ENCODE measurements around the gene ARL6IP4. TPM values are rescaled to one million over a fixed set of nuclear protein-coding genes. Genes with fewer than 3 reads are reported as not detected.

The ARL6IP4 gene
- polyA plus RNA-seq, 2 donors: 161 to 184 TPM

DNA sequence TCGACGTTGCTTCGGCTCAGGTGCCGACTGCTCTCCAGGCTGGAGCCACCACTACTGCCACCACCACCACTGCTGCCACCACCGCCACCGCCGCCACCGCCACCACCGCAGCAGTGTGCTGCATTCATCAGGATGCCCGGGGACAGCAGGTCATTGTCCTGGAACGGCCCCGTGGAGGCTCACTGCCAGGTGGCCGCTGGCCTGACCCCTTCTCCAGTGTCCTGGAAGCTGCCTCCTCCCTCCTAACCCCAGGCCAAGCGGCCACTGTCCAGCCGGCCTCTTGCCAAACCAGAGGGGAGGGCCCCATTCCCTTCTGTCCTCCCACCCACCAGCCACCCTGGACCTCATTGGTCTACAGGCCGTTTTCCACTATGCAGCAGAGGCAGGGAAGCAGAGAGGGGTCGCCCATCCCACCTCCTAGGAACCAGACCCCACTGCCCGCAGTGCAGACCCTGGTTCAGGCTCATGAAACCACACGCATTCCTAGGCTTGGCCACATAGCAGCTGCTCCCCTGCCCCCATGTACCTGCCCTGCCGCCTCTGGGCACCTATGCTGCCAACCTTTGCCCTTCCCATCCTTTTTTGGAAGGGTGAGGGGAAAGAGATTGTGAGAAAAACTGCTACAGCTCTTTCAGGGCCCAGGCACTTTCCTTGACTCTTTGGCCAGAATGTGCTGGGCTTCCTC lies 15.2 kb downstream of the ARL6IP4 start:
- Histone ChIP-seq H3K4me3 (ENCODE audit: low read depth in 1 of 2, low read length in 2 of 2) (no peak overlapping the region), H3K27ac (ENCODE audit: low read depth in 2 of 2, low read length in 1 of 2) (no peak overlapping the region), H3K27me3 (ENCODE audit: control insufficient read depth in 1 of 2, insufficient read depth in 2 of 2, low read length in 2 of 2) (no peaks in the 10 kb centered on the region), H3K36me3 (ENCODE audit: control insufficient read depth in 2 of 2, insufficient read depth in 2 of 2, low read length in 1 of 2) (peaks cover 5 to 29% of the 10 kb centered on the region in 2 donors), H3K4me1 (ENCODE audit: control insufficient read depth in 2 of 2, insufficient read depth in 2 of 2, low read length in 1 of 2) (peaks cover 3 to 4% of the 10 kb centered on the region in 2 donors), H3K9me3 (ENCODE audit: control insufficient read depth in 2 of 2, insufficient read depth in 1 of 2, low read depth in 1 of 2, low read length in 1 of 2) (no peaks in the 10 kb centered on the region)
- WGBS, 2 donors: 86 to 87% methylated on average over 20 of the region's 20 CpGs

DNA sequence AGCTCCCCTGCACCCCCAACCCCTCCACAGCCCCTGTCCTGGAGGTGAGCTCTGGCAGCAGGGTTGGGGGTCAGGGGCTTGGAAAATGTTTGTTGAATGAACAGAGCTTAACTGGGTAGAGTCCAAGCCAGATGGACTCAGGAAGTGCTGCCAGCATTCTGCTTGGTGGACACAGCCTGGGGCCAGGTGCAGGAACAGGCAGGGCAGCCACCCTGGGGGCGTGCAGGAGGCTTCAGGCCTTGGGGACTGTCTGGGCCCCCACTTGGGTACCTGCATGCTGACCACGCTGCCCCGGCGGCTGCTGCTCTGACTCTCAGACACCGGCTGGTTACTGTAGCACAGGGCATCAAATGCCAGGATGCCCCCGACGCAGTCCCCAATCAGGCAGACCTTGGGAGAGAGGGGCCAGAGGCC lies 15.7 kb downstream of the ARL6IP4 start:
- H3K27me3 ChIP-seq (ENCODE audit: control insufficient read depth in 1 of 2, insufficient read depth in 2 of 2, low read length in 2 of 2): no peaks in the 10 kb centered on the region
- H3K4me1 ChIP-seq (ENCODE audit: control insufficient read depth in 2 of 2, insufficient read depth in 2 of 2, low read length in 1 of 2): peaks cover 3 to 4% of the 10 kb centered on the region in 2 donors
- no peak overlapping the region for H3K4me3 ChIP-seq (ENCODE audit: low read depth in 1 of 2, low read length in 2 of 2)
- peaks cover 5 to 31% of the 10 kb centered on the region in 2 donors for H3K36me3 ChIP-seq (ENCODE audit: control insufficient read depth in 2 of 2, insufficient read depth in 2 of 2, low read length in 1 of 2)
- H3K9me3 ChIP-seq (ENCODE audit: control insufficient read depth in 2 of 2, insufficient read depth in 1 of 2, low read depth in 1 of 2, low read length in 1 of 2): no peaks in the 10 kb centered on the region
- no peak overlapping the region for H3K27ac ChIP-seq (ENCODE audit: low read depth in 2 of 2, low read length in 1 of 2)
- 93 to 95% methylated on average over 7 of the region's 7 CpGs for WGBS, 2 donors

DNA sequence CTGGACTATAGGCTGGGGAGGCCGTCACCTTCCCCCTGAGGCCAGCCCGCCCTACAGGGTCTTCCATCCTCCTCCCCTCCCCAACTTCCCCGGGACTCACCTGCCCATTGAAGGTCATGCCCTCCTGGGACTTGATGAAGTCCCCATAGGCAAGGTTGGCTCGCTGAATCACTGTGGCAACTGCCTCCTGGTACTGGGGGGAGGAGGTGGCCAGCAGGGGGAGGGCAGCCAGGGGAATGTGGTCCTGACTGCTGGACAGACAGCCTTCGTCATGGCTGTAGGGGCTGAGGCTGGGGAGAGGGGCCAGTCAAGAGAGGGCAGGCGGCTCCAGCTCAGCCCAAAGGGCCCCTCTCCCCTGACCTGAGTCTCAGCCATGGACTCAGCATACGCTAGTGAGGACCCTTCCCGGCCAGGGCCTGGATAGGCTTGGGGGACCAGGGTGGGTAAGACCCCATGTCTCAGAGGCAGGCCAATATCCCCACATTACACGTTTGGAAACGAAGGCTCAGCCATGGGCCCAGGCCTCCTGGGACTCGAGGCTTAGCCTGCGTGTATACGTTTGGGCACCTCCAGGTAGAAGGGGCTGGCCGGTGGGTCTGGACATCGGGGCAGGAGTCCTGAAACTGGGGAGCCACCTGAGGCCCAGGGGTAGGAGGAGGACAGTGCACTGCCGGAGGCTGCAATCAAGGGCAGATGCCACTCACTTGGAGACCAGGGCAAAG lies 16.3 kb downstream of the ARL6IP4 start:
- Histone ChIP-seq H3K27ac (ENCODE audit: low read depth in 2 of 2, low read length in 1 of 2) (no peak overlapping the region), H3K4me1 (ENCODE audit: control insufficient read depth in 2 of 2, insufficient read depth in 2 of 2, low read length in 1 of 2) (peaks cover 3 to 4% of the 10 kb centered on the region in 2 donors), H3K4me3 (ENCODE audit: low read depth in 1 of 2, low read length in 2 of 2) (no peak overlapping the region), H3K9me3 (ENCODE audit: control insufficient read depth in 2 of 2, insufficient read depth in 1 of 2, low read depth in 1 of 2, low read length in 1 of 2) (no peaks in the 10 kb centered on the region), H3K36me3 (ENCODE audit: control insufficient read depth in 2 of 2, insufficient read depth in 2 of 2, low read length in 1 of 2) (peaks cover 5 to 27% of the 10 kb centered on the region in 2 donors), H3K27me3 (ENCODE audit: control insufficient read depth in 1 of 2, insufficient read depth in 2 of 2, low read length in 2 of 2) (no peaks in the 10 kb centered on the region)
- 90 to 91% methylated on average over 15 to 16 of the region's 16 CpGs for WGBS, 2 donors

DNA sequence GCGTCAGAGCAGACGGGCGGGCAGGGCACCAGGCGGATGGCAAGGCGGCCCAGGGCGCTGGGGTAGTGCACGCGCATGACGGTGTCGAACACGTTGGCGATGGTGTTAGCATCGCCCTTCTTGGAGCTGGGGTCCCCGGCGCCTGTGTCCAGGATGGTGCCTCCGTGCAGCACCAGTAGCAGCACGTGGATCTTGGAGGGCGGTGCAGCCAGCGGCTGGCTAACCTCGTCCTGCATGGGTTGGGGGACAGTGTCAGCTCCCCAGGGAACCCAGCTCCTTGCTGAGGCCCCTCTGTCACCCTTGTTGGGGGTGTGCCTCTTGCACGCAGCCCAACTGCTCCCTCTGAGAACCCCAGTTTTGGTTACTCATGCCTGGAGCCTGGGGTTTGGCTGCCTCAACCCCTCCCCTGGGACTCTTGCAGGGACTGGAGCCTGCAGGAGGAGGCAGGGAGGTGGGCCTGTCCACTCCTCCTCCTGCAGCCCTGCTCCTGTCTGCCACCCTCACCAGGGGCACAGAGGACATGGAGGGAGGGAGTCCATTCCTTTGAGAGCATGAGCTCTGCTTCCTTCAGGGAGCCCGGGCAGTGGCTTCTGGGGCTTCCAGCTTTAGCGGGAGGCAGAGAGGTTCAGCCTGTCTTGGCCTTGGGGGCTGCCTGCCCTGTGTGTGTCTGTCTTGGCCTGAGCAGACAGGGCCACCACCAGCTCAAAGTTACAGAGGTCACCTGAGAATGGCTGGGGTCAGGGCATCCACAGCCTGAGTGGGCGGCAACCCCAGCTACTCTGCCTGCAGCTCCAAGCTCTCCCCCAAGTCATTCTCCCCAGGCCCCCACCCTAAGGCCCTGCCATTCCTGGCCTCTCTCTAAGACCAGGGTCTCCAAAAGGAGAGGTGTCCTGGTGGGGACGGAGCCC lies 17.1 kb downstream of the ARL6IP4 start:
- no peak overlapping the region for H3K4me3 ChIP-seq (ENCODE audit: low read depth in 1 of 2, low read length in 2 of 2)
- 93 to 94% methylated on average over 25 of the region's 25 CpGs for WGBS, 2 donors
- H3K27me3 ChIP-seq (ENCODE audit: control insufficient read depth in 1 of 2, insufficient read depth in 2 of 2, low read length in 2 of 2): no peaks in the 10 kb centered on the region
- H3K27ac ChIP-seq (ENCODE audit: low read depth in 2 of 2, low read length in 1 of 2): no peak overlapping the region
- H3K9me3 ChIP-seq (ENCODE audit: control insufficient read depth in 2 of 2, insufficient read depth in 1 of 2, low read depth in 1 of 2, low read length in 1 of 2): no peaks in the 10 kb centered on the region
- peaks cover 3 to 4% of the 10 kb centered on the region in 2 donors for H3K4me1 ChIP-seq (ENCODE audit: control insufficient read depth in 2 of 2, insufficient read depth in 2 of 2, low read length in 1 of 2)
- H3K36me3 ChIP-seq (ENCODE audit: control insufficient read depth in 2 of 2, insufficient read depth in 2 of 2, low read length in 1 of 2): peaks cover 5 to 26% of the 10 kb centered on the region in 2 donors

DNA sequence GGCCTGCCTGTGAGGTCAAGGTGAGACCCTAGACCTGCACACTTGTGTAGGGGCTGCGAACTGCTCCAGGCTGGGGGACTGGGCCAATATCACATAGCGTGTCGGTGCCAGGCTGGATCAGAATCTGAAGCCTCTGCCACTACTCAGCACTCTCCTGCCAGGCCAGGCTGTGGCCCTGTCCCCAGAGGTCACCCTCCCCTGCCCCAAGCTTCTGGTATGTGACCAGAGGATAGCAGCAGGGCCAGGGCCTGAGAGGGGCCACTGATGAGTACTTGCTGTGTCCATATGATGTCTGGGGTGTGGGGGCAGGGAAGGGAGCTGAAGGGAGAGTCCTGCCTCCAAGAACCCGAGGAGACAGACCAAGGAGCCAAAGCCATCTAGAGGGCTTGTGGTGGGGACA lies 17.8 kb downstream of the ARL6IP4 start:
- H3K27me3 ChIP-seq (ENCODE audit: control insufficient read depth in 1 of 2, insufficient read depth in 2 of 2, low read length in 2 of 2): no peaks in the 10 kb centered on the region
- H3K9me3 ChIP-seq (ENCODE audit: control insufficient read depth in 2 of 2, insufficient read depth in 1 of 2, low read depth in 1 of 2, low read length in 1 of 2): no peaks in the 10 kb centered on the region
- H3K4me3 ChIP-seq (ENCODE audit: low read depth in 1 of 2, low read length in 2 of 2): no peak overlapping the region
- H3K4me1 ChIP-seq (ENCODE audit: control insufficient read depth in 2 of 2, insufficient read depth in 2 of 2, low read length in 1 of 2): peaks cover 3 to 4% of the 10 kb centered on the region in 2 donors
- WGBS, 2 donors: 90 to 91% methylated on average over 4 of the region's 4 CpGs
- H3K36me3 ChIP-seq (ENCODE audit: control insufficient read depth in 2 of 2, insufficient read depth in 2 of 2, low read length in 1 of 2): peaks cover 5 to 26% of the 10 kb centered on the region in 2 donors
- H3K27ac ChIP-seq (ENCODE audit: low read depth in 2 of 2, low read length in 1 of 2): no peak overlapping the region

DNA sequence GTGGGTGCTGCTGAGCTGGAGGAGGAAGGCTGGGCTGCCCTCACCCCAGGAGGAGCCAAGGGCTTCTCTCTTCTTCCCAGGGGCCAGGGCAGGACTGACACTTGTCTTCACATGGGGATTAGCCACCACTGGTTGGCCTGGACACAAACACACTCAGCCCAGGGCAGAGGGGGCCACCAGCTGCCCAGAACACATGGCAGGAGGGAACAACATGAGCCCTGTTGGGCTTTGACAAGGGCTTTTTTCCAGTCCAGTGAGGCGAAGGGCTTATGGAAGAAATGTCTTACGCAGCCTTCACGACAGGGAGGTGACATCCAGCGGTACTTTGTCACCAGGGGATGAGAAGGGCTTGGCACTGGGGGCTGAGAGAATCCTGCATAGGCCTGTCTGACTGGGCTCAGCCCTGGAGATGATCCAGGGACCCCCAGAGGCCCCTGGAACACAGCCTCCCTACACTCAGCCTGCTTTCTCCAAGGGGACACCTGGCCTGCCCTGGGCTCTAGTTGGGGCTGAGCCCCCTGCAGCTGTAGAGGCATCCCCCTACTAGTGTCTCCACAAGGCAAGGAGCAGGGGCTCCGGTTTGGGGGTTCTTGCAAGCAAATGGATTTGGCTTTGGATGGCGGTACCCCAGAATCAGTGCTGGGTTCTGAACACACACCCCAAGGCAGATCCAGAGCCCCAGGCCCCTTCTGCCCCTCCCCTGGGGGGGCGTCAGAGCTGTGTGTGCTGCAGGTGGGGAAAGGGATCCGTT lies 18.9 kb downstream of the ARL6IP4 start:
- peaks cover 5 to 23% of the 10 kb centered on the region in 2 donors for H3K36me3 ChIP-seq (ENCODE audit: control insufficient read depth in 2 of 2, insufficient read depth in 2 of 2, low read length in 1 of 2)
- no peak overlapping the region for H3K4me3 ChIP-seq (ENCODE audit: low read depth in 1 of 2, low read length in 2 of 2)
- peaks cover 3 to 4% of the 10 kb centered on the region in 2 donors for H3K4me1 ChIP-seq (ENCODE audit: control insufficient read depth in 2 of 2, insufficient read depth in 2 of 2, low read length in 1 of 2)
- WGBS, 2 donors: 87 to 92% methylated on average over 8 of the region's 8 CpGs
- no peaks in the 10 kb centered on the region for H3K27me3 ChIP-seq (ENCODE audit: control insufficient read depth in 1 of 2, insufficient read depth in 2 of 2, low read length in 2 of 2)
- no peaks in the 10 kb centered on the region for H3K9me3 ChIP-seq (ENCODE audit: control insufficient read depth in 2 of 2, insufficient read depth in 1 of 2, low read depth in 1 of 2, low read length in 1 of 2)
- no peak overlapping the region for H3K27ac ChIP-seq (ENCODE audit: low read depth in 2 of 2, low read length in 1 of 2)

DNA sequence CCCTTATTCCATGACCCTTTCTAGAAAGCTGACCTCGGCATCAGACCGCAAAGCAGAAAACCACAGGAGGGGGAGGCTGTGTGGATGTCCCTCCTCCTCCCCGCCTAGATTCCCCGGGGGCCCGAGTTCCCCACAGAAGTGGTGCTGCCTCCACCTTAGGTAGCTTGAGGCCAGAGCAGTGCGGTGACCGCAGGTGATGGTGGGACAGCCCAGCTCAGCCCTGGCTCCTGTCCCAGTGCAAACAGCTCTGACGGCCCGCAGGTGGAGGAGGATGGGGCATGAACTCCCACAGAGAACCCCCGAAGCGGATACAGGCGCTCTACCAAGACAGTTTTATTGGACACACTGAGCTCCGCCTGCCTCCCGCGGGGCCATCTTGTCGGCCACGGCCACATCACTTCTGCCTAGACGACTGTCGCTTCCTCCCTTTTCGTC lies 19.5 kb downstream of the ARL6IP4 start:
- no peak overlapping the region for H3K27ac ChIP-seq (ENCODE audit: low read depth in 2 of 2, low read length in 1 of 2)
- WGBS, 2 donors: 84 to 85% methylated on average over 20 of the region's 20 CpGs
- H3K4me3 ChIP-seq (ENCODE audit: low read depth in 1 of 2, low read length in 2 of 2): no peak overlapping the region
- H3K9me3 ChIP-seq (ENCODE audit: control insufficient read depth in 2 of 2, insufficient read depth in 1 of 2, low read depth in 1 of 2, low read length in 1 of 2): no peaks in the 10 kb centered on the region
- peaks cover 2 to 4% of the 10 kb centered on the region in 2 donors for H3K4me1 ChIP-seq (ENCODE audit: control insufficient read depth in 2 of 2, insufficient read depth in 2 of 2, low read length in 1 of 2)
- H3K36me3 ChIP-seq (ENCODE audit: control insufficient read depth in 2 of 2, insufficient read depth in 2 of 2, low read length in 1 of 2): peaks cover 5 to 23% of the 10 kb centered on the region in 2 donors
- no peaks in the 10 kb centered on the region for H3K27me3 ChIP-seq (ENCODE audit: control insufficient read depth in 1 of 2, insufficient read depth in 2 of 2, low read length in 2 of 2)

DNA sequence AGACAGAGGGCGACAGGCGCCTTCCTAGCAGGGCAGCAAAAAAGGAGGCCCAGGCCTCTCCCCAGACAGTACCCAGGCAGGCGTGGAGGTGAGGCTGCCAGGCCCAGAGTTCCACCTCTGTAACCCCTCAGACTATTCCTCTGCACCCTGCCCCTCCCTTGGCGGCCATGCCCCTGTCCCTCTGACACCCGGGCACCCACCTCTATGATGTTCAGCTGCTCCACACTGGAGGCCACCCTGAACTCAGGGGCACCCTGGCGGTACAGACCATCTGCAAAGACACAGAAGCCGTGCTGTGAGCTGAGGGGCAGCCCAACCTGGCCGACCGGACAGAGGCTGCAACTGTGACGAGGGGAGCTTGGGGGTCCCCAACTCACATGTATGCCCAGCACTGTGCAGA lies 20.1 kb downstream of the ARL6IP4 start:
- no peaks in the 10 kb centered on the region for H3K9me3 ChIP-seq (ENCODE audit: control insufficient read depth in 2 of 2, insufficient read depth in 1 of 2, low read depth in 1 of 2, low read length in 1 of 2)
- no peaks in the 10 kb centered on the region for H3K27me3 ChIP-seq (ENCODE audit: control insufficient read depth in 1 of 2, insufficient read depth in 2 of 2, low read length in 2 of 2)
- H3K27ac ChIP-seq (ENCODE audit: low read depth in 2 of 2, low read length in 1 of 2): no peak overlapping the region
- no peak overlapping the region for H3K4me3 ChIP-seq (ENCODE audit: low read depth in 1 of 2, low read length in 2 of 2)
- H3K4me1 ChIP-seq (ENCODE audit: control insufficient read depth in 2 of 2, insufficient read depth in 2 of 2, low read length in 1 of 2): peaks cover 0 to 3% of the 10 kb centered on the region in 2 donors
- H3K36me3 ChIP-seq (ENCODE audit: control insufficient read depth in 2 of 2, insufficient read depth in 2 of 2, low read length in 1 of 2): peaks cover 5 to 21% of the 10 kb centered on the region in 2 donors
- WGBS, 2 donors: 94% methylated on average over 10 of the region's 10 CpGs

DNA sequence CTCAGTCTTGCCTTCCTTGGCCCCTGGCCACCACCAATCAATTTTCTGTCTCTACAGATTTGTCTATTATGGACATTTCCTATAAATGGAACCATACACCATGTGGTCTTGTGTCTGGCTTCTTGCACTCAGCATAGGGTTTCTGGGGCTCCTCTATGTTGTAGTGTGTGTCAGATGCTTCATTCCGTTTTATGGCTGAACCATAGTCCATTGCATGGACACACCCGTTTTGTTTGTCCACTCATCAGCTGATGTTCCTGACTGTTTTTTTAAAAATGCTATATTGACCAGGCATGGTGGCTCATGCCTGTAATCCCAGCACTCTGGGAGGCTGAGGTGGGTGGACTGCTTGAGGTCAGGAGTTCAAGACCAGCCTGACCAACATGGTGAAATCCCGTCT lies 21.0 kb downstream of the ARL6IP4 start:
- WGBS, 2 donors: 90 to 92% methylated on average over 3 of the region's 3 CpGs
- no peaks in the 10 kb centered on the region for H3K27me3 ChIP-seq (ENCODE audit: control insufficient read depth in 1 of 2, insufficient read depth in 2 of 2, low read length in 2 of 2)
- no peaks in the 10 kb centered on the region for H3K9me3 ChIP-seq (ENCODE audit: control insufficient read depth in 2 of 2, insufficient read depth in 1 of 2, low read depth in 1 of 2, low read length in 1 of 2)
- H3K36me3 ChIP-seq (ENCODE audit: control insufficient read depth in 2 of 2, insufficient read depth in 2 of 2, low read length in 1 of 2): peaks cover 5 to 21% of the 10 kb centered on the region in 2 donors
- no peak overlapping the region for H3K27ac ChIP-seq (ENCODE audit: low read depth in 2 of 2, low read length in 1 of 2)
- no peaks in the 10 kb centered on the region for H3K4me1 ChIP-seq (ENCODE audit: control insufficient read depth in 2 of 2, insufficient read depth in 2 of 2, low read length in 1 of 2)
- H3K4me3 ChIP-seq (ENCODE audit: low read depth in 1 of 2, low read length in 2 of 2): no peak overlapping the region

Measured in esophagus (tissue), 2 donors.